Testis (tissue), 3 donors: ENCODE data around the gene PEF1. TPM values are rescaled to one million over a fixed set of nuclear protein-coding genes. Genes with fewer than 3 reads are reported as not detected.

Experiments used
- DNase-seq: peaks from one replicate; pipeline ENCODE4 v3.0.0-alpha.2; 2019
- H3K27ac ChIP-seq, 2 donors: fragments of 200-600 bp; sonication (generic); one replicate each; pipeline ENCODE4 v1.5.1; 2019
- H3K27me3 ChIP-seq: fragments of 200-600 bp; sonication (generic); one replicate; pipeline ENCODE4 v1.5.1; 2019
- H3K36me3 ChIP-seq: fragments of 200-600 bp; sonication (generic); one replicate; pipeline ENCODE4 v1.5.1; 2017; ENCODE audit warnings: low read depth; ENCODE audit errors: missing control alignments
- H3K4me1 ChIP-seq: fragments of 200-600 bp; sonication (generic); one replicate; pipeline ENCODE4 v1.5.1; 2019
- H3K4me3 ChIP-seq, 2 donors: fragments of 200-600 bp; sonication (generic); one replicate each; pipeline ENCODE4 v1.5.1; 2017 to 2019
- H3K9me3 ChIP-seq: fragments of 200-600 bp; sonication (generic); one replicate; pipeline ENCODE4 v1.5.1; 2017
- POLR2A ChIP-seq: fragments of 450-650 bp; IDR thresholded peaks from one replicate; pipeline ENCODE4 v1.6.1; 2017; ENCODE audit warnings: antibody characterized with exemption, mild to moderate bottlenecking, moderate library complexity
- WGBS, 2 donors: methylation state at CpG; one replicate each; pipeline ENCODE4 v1.1.5; 2018; 5-methylcytosine and 5-hydroxymethylcytosine counted together
- intact Hi-C: fragments of 100-400 bp; cut with DNase I; formaldehyde crosslinking; loops from one replicate; pipeline ENCODE4 v1.15.1; 2023; ENCODE audit warnings: low total_unique reads
- polyA plus RNA-seq: library from polyadenylated mRNA; stranded (reverse); fragments of 350-450 nt; fragmentation: Illumina TruSeq; extraction: RNeasy Lipid Tissue Mini Kit (QIAGEN cat#74804); gene quantifications from one replicate; pipeline ENCODE4 v1.2.3, GENCODE V29; 2014; ENCODE audit warnings: low read depth, low replicate concordance; ENCODE audit not compliant: insufficient read depth
- total RNA-seq, 2 donors: library from RNA; depleted of rRNA; stranded (reverse); fragments of >200 nt; gene quantifications; one replicate each; pipeline ENCODE4 v1.2.3, GENCODE V29; 2016
- TF ChIP-seq, protein P1 (sequence below), 3 experiments: fragments of 450-650 bp in 2 of 3; fragments of 200-600 bp in 1 of 3; sonication (generic) in 1 of 3; IDR thresholded peaks; one replicate each; pipeline ENCODE4 v1.5.1; 2016 to 2019; ENCODE audit warnings: antibody characterized with exemption in 3 of 3, mild to moderate bottlenecking in 2 of 3, moderate library complexity in 1 of 3

The PEF1 gene
- total and polyA plus RNA-seq, 3 donors from 2014 or later: 73.5 to 124 (median 81.4) TPM

DNA sequence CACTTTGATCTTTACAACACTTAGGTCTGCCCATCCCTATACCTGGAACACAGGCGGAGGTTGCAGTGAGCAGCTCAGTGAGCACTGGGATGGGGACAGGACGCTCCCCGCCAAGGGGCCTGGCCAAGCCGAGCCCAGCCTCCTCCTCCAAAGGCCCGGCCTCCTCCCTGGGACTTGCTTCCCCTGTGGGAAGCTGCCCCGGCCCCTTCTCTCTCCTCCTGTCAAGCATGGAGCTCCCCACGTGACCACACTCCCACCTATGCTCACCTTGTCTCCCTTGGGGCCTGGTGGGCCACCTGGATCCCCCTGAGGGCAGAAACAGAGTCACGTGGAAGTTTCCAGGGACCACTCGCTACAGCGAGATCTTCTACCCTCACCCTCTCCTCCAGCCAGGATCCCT is 46.2 kb upstream of the PEF1 start:
- Histone ChIP-seq H3K36me3 (no peaks in the 10 kb centered on the region), H3K27ac (no peak overlapping the region), H3K9me3 (no peaks in the 10 kb centered on the region), H3K4me1 (no peaks in the 10 kb centered on the region), H3K4me3 (no peak overlapping the region), H3K27me3 (no peaks in the 10 kb centered on the region)
- DNase-seq: no peak
- WGBS, 2 donors: 83 to 86% methylated on average over 10 of the region's 10 CpGs
- TF ChIP-seq POLR2A: no peak
- TF ChIP-seq, protein P1, sequence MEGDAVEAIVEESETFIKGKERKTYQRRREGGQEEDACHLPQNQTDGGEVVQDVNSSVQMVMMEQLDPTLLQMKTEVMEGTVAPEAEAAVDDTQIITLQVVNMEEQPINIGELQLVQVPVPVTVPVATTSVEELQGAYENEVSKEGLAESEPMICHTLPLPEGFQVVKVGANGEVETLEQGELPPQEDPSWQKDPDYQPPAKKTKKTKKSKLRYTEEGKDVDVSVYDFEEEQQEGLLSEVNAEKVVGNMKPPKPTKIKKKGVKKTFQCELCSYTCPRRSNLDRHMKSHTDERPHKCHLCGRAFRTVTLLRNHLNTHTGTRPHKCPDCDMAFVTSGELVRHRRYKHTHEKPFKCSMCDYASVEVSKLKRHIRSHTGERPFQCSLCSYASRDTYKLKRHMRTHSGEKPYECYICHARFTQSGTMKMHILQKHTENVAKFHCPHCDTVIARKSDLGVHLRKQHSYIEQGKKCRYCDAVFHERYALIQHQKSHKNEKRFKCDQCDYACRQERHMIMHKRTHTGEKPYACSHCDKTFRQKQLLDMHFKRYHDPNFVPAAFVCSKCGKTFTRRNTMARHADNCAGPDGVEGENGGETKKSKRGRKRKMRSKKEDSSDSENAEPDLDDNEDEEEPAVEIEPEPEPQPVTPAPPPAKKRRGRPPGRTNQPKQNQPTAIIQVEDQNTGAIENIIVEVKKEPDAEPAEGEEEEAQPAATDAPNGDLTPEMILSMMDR (IDR thresholded peaks at IDR 0.05): no peak
- intact Hi-C loops: no loop called here

DNA sequence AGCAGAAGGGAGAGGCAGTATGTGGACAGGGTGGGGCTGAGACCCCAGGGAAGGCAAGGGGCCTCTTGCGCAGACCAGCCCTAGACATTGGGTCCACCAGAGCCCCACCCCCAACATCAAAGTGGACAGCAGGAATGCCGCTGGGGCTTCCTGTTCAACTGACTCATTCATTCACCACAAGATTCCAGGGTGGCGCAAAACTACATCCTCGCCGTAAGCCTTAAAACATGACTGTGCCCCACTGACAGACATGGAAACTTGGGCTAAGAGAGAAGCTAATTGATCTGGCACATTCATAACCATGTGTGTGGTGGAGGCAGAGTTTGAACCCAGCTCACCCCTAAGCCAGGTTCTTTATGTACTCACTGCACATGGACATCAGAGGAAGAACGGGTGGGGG is 45.2 kb upstream of the PEF1 start:
- no peak overlapping the region for H3K27ac ChIP-seq
- no peaks in the 10 kb centered on the region for H3K36me3 ChIP-seq
- intact Hi-C loops: no loop called here
- H3K4me1 ChIP-seq: no peaks in the 10 kb centered on the region
- DNase-seq: no peak
- TF ChIP-seq, protein P1 (IDR thresholded peaks at IDR 0.05): no peak
- TF ChIP-seq POLR2A: no peak
- H3K9me3 ChIP-seq: no peaks in the 10 kb centered on the region
- 93 to 100% methylated on average over 3 to 6 of the region's 6 CpGs for WGBS, 2 donors
- no peak overlapping the region for H3K4me3 ChIP-seq
- H3K27me3 ChIP-seq: no peaks in the 10 kb centered on the region

- H3K36me3 ChIP-seq: no peaks in the 10 kb centered on the region
- H3K4me3 ChIP-seq: no peak overlapping the region
- H3K9me3 ChIP-seq: no peaks in the 10 kb centered on the region
- 75 to 88% methylated on average over 2 of the region's 2 CpGs for WGBS, 2 donors
- intact Hi-C loops: no loop called here
- no peaks in the 10 kb centered on the region for H3K27me3 ChIP-seq
- H3K4me1 ChIP-seq: no peaks in the 10 kb centered on the region
- peak; percentile 50 for DNase-seq
- no peak overlapping the region for H3K27ac ChIP-seq
- TF ChIP-seq, protein P1 (IDR thresholded peaks at IDR 0.05): no peak
- TF ChIP-seq POLR2A: no peak
These were observed 44.7 kb upstream of the PEF1 start for GRCh38 chr1:31689379-31689778.

DNA sequence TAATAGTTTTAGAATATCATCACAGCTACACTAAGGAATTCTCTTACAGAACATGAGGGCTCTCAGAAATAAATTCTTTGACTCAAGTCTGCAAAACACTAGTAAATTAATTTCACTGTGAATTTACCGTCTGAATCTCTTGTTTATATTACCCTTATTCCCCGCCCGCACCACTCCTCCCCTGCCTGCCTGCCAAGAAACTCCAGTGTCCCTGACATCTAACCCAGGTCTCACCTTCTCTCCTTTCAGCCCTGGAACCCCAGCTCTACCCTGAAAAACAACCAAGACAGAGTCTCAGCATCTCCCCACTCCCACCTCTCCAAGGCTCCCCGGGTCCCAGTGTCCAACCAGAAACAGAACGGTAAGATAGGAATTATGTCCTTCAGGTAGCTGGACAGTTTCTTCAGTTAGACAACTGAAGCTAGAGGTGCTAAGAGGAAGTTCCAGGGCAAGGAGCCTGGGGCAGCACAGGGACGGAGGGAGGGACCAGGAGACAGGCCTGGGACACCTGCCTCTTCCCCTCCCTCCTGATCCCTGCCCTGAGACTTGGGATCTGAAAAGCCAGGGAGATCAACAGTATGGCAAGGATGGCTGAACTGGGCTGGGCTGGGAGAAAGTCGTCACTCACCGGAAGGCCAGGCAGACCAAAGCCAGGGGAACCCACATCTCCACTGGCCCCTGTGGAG is 43.7 kb upstream of the PEF1 start:
- H3K4me1 ChIP-seq: no peaks in the 10 kb centered on the region
- no peaks in the 10 kb centered on the region for H3K36me3 ChIP-seq
- TF ChIP-seq, protein P1 (IDR thresholded peaks at IDR 0.05): no peak
- no peak for TF ChIP-seq POLR2A
- H3K4me3 ChIP-seq: no peak overlapping the region
- no peaks in the 10 kb centered on the region for H3K27me3 ChIP-seq
- intact Hi-C loops: no loop called here
- no peak for DNase-seq
- 53 to 58% methylated on average over 8 of the region's 8 CpGs for WGBS, 2 donors
- no peak overlapping the region for H3K27ac ChIP-seq
- no peaks in the 10 kb centered on the region for H3K9me3 ChIP-seq

GRCh38 chr1:31687601-31688000 is 42.9 kb upstream of the PEF1 start:
- TF ChIP-seq, protein P1 (IDR thresholded peaks at IDR 0.05): no peak
- no peak for TF ChIP-seq POLR2A
- 83 to 91% methylated on average over 8 of the region's 8 CpGs for WGBS, 2 donors
- Histone ChIP-seq H3K27ac (no peak overlapping the region), H3K4me1 (no peaks in the 10 kb centered on the region), H3K9me3 (no peaks in the 10 kb centered on the region), H3K4me3 (no peak overlapping the region), H3K36me3 (no peaks in the 10 kb centered on the region), H3K27me3 (no peaks in the 10 kb centered on the region)
- no peak for DNase-seq
- intact Hi-C loops: no loop called here
